ENCODE measurements around the gene PURA. TPM values are rescaled to one million over a fixed set of nuclear protein-coding genes. Genes with fewer than 3 reads are reported as not detected.

The PURA gene
- total and polyA plus RNA-seq, 2 donors (not counting 1 experiment from before 2014, with no cell fraction given): 2.2 to 23.5 TPM

DNA sequence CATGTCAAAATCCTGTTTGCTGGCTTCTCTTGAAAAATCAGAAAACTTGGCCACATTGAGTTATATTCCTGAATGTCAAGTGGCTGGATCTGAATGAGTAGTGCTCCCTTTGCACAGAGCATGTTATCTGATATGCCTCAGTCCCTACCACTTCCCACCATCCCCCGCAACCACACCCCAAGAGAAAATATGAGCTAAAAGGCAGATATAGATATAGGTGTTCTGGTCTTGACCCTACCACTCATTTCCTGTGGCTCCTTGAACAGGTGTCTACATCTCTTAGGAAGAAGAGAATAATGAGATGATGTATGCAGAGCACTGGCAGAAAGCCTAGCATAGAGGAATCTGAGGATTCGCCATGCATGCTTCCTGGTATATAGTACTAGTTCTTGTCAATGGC is 54.5 kb downstream of the PURA start:
- no peak overlapping the region for H3K4me2 ChIP-seq (replicated peaks; ENCODE audit: low read depth, low read length, poor library complexity, severe bottlenecking)

GRCh38 chr5:140169410-140169809 is 55.5 kb downstream of the PURA start:
- ChIA-PET POLR2A (no interaction called here), CTCF (interaction anchor here (0.9 to 1.8 kb wide), 6 partner anchors 10 to 96 kb away, joined by 3 to 8 read pairs (median 4); no protein-coding TSS in a partner anchor)
- peaks cover 1 to 2% of the 10 kb centered on the region in 2 donors for H3K4me1 ChIP-seq (ENCODE audit: control insufficient read depth in 2 of 2, insufficient read depth in 2 of 2, low read length in 2 of 2)

More for the DNA sequence above, 54.5 kb downstream of the PURA start:
- Histone ChIP-seq H3K27ac (ENCODE audit: low read length in 2 of 2) (no peak overlapping the region), H3K9ac (ENCODE audit: low read length) (no peak overlapping the region), H2AFZ (ENCODE audit: insufficient read depth, low read depth, low read length, poor library complexity, severe bottlenecking) (no peak overlapping the region), H3K4me1 (ENCODE audit: control insufficient read depth in 2 of 2, insufficient read depth in 2 of 2, low read length in 2 of 2) (no peaks in the 10 kb centered on the region), H3K9me3 (ENCODE audit: control extremely low read depth in 1 of 3, control insufficient read depth in 2 of 3, insufficient read depth in 1 of 3, low read length in 2 of 3) (no peaks in the 10 kb centered on the region), H4K20me1 (ENCODE audit: control insufficient read depth, insufficient read depth, low read length, poor library complexity, severe bottlenecking) (no peaks in the 10 kb centered on the region), H3K36me3 (replicated peaks in 1 of 2; ENCODE audit: control extremely low read depth in 1 of 2, control insufficient read depth in 1 of 2, extremely low read depth in 1 of 2, insufficient read depth in 2 of 2, low read length in 1 of 2) (no peaks in the 10 kb centered on the region), H3K4me3 (ENCODE audit: control extremely low read depth in 1 of 5, extremely low read depth in 1 of 5, insufficient read depth in 1 of 5, low read depth in 2 of 5, low read length in 4 of 5) (no peak overlapping the region), H3K79me2 (ENCODE audit: control insufficient read depth, insufficient read depth, low read length) (no peaks in the 10 kb centered on the region), H3K27me3 (replicated peaks in 1 of 4; ENCODE audit: control extremely low read depth in 1 of 4, control insufficient read depth in 3 of 4, insufficient read depth in 4 of 4, low read length in 3 of 4) (no peaks in the 10 kb centered on the region)
- Mint-ChIP-seq H3K4me1 (no peaks in the 10 kb centered on the region), H3K27ac (no peak overlapping the region), H3K9me3 (ENCODE audit: insufficient read depth) (no peaks in the 10 kb centered on the region), H3K4me3 (no peak overlapping the region), H3K27me3 (no peaks in the 10 kb centered on the region)
- intact Hi-C loops (cut with micrococcal nuclease): no loop called here
- POLR2A ChIA-PET: no interaction called here
- TF ChIP-seq CTCF (IDR thresholded peaks at IDR 0.05) (no peak), EZH2 (IDR thresholded peaks at IDR 0.05; ENCODE audit: borderline replicate concordance, insufficient read depth, low read depth, low read length, poor library complexity, severe bottlenecking) (no peak)
- ATAC-seq (ENCODE audit: low read depth): no peak
- WGBS (ENCODE audit: insufficient coverage): no CpG with 5 or more reads among the region's 2 CpGs
- CTCF ChIA-PET: interaction anchor here (0.8 to 1.7 kb wide), 4 partner anchors 9 to 113 kb away, joined by 3 to 5 read pairs (median 4); no protein-coding TSS in a partner anchor
- DNase-seq: no peak

More at GRCh38 chr5:140169410-140169809, 55.5 kb downstream of the PURA start:
- Histone ChIP-seq H3K79me2 (ENCODE audit: control insufficient read depth, insufficient read depth, low read length) (no peaks in the 10 kb centered on the region), H3K9me3 (ENCODE audit: control extremely low read depth in 1 of 3, control insufficient read depth in 2 of 3, insufficient read depth in 1 of 3, low read length in 2 of 3) (no peaks in the 10 kb centered on the region), H3K36me3 (replicated peaks in 1 of 2; ENCODE audit: control extremely low read depth in 1 of 2, control insufficient read depth in 1 of 2, extremely low read depth in 1 of 2, insufficient read depth in 2 of 2, low read length in 1 of 2) (no peaks in the 10 kb centered on the region), H3K4me2 (replicated peaks; ENCODE audit: low read depth, low read length, poor library complexity, severe bottlenecking) (no peak overlapping the region), H3K4me3 (ENCODE audit: control extremely low read depth in 1 of 5, extremely low read depth in 1 of 5, insufficient read depth in 1 of 5, low read depth in 2 of 5, low read length in 4 of 5) (no peak overlapping the region), H4K20me1 (ENCODE audit: control insufficient read depth, insufficient read depth, low read length, poor library complexity, severe bottlenecking) (no peaks in the 10 kb centered on the region), H3K27me3 (replicated peaks in 1 of 4; ENCODE audit: control extremely low read depth in 1 of 4, control insufficient read depth in 3 of 4, insufficient read depth in 4 of 4, low read length in 3 of 4) (no peaks in the 10 kb centered on the region), H3K9ac (ENCODE audit: low read length) (no peak overlapping the region), H2AFZ (ENCODE audit: insufficient read depth, low read depth, low read length, poor library complexity, severe bottlenecking) (no peak overlapping the region), H3K27ac (ENCODE audit: low read length in 2 of 2) (no peak overlapping the region)
- H3K27me3 Mint-ChIP-seq: no peaks in the 10 kb centered on the region
- intact Hi-C loops (cut with micrococcal nuclease): no loop called here
- H3K4me3 Mint-ChIP-seq: no peak overlapping the region
- H3K4me1 Mint-ChIP-seq: peaks cover 3% of the 10 kb centered on the region
- TF ChIP-seq EZH2 (IDR thresholded peaks at IDR 0.05; ENCODE audit: borderline replicate concordance, insufficient read depth, low read depth, low read length, poor library complexity, severe bottlenecking): no peak
- TF ChIP-seq CTCF (IDR thresholded peaks at IDR 0.05): no peak
- no peaks in the 10 kb centered on the region for H3K9me3 Mint-ChIP-seq (ENCODE audit: insufficient read depth)
- WGBS (ENCODE audit: insufficient coverage): 94% methylated on average over 1 of the region's 1 CpG
- no peak for ATAC-seq (ENCODE audit: low read depth)
- no peak for DNase-seq
- no peak overlapping the region for H3K27ac Mint-ChIP-seq

Data from B cell (primary cell).